H9 (cell line): ENCODE results near the gene AIF1. TPM values are rescaled to one million over a fixed set of nuclear protein-coding genes. Genes with fewer than 3 reads are reported as not detected.
A peak's percentile ranks its signal among the peaks of the same experiment; 100 is the strongest.

Experiments
- DNase-seq: peaks from one replicate; pipeline ENCODE4 v3.0.0-alpha.2; 2017
- H2AFZ ChIP-seq: one replicate; pipeline ENCODE4 v1.6.1; 2013; ENCODE audit warnings: mild to moderate bottlenecking, low read length, control low read depth, moderate library complexity
- H2AK5ac ChIP-seq: 2 replicates; pipeline ENCODE4 v1.6.1; 2013; ENCODE audit warnings: low read length, control low read depth, mixed read lengths; ENCODE audit not compliant: insufficient read length
- H2BK120ac ChIP-seq: one replicate; pipeline ENCODE4 v1.6.1; 2013; ENCODE audit warnings: low read depth, mild to moderate bottlenecking, low read length, control low read depth, inconsistent platforms; ENCODE audit not compliant: poor library complexity, severe bottlenecking
- H2BK12ac ChIP-seq: 2 replicates; pipeline ENCODE4 v1.6.1; 2013; ENCODE audit warnings: low read length, control low read depth, mixed read lengths, low read depth; ENCODE audit not compliant: insufficient read length
- H2BK15ac ChIP-seq: 2 replicates; pipeline ENCODE4 v1.6.1; 2013; ENCODE audit warnings: low read depth, low read length, control low read depth
- H2BK20ac ChIP-seq: one replicate; pipeline ENCODE4 v1.6.1; 2013; ENCODE audit warnings: low read depth, mild to moderate bottlenecking, low read length, control low read depth, inconsistent platforms; ENCODE audit not compliant: poor library complexity, severe bottlenecking
- H2BK5ac ChIP-seq: 2 replicates; pipeline ENCODE4 v1.6.1; 2013; ENCODE audit warnings: low read length, control low read depth, mixed read lengths; ENCODE audit not compliant: insufficient read length
- H3K14ac ChIP-seq: 2 replicates; pipeline ENCODE4 v1.6.1; 2013; ENCODE audit warnings: low read length, control low read depth; ENCODE audit not compliant: insufficient read depth
- H3K18ac ChIP-seq: 2 replicates; pipeline ENCODE4 v1.6.1; 2013; ENCODE audit warnings: low read depth, mild to moderate bottlenecking, mixed read lengths, low read length, control low read depth; ENCODE audit not compliant: insufficient read length
- H3K23ac ChIP-seq: 2 replicates; pipeline ENCODE4 v1.6.1; 2013; ENCODE audit warnings: low read length, control low read depth, mixed read lengths, low read depth; ENCODE audit not compliant: insufficient read length
- H3K23me2 ChIP-seq: 2 replicates; pipeline ENCODE4 v1.6.1; 2013; ENCODE audit warnings: low read depth, mild to moderate bottlenecking, mixed read lengths, low read length, control low read depth; ENCODE audit not compliant: insufficient read length, poor library complexity, severe bottlenecking
- H3K27ac ChIP-seq: 2 replicates; pipeline ENCODE4 v1.5.1; 2013; ENCODE audit warnings: low read length, control low read depth, mixed read lengths, low read depth; ENCODE audit not compliant: insufficient read length
- H3K27me3 ChIP-seq: 2 replicates; pipeline ENCODE4 v1.6.1; 2013; ENCODE audit warnings: low read length, control low read depth, inconsistent platforms; ENCODE audit not compliant: insufficient read depth
- H3K4ac ChIP-seq: 2 replicates; pipeline ENCODE4 v1.6.1; 2013; ENCODE audit warnings: low read depth, mild to moderate bottlenecking, control low read depth, inconsistent platforms, low read length, moderate library complexity
- H3K4me1 ChIP-seq: 2 replicates; pipeline ENCODE4 v1.6.1; 2013; ENCODE audit warnings: low read length, control low read depth, inconsistent platforms; ENCODE audit not compliant: insufficient read depth
- H3K4me2 ChIP-seq: 2 replicates; pipeline ENCODE4 v1.6.1; 2013; ENCODE audit warnings: low read length, control low read depth, mixed read lengths; ENCODE audit not compliant: insufficient read length, insufficient read depth
- H3K56ac ChIP-seq: 2 replicates; pipeline ENCODE4 v1.6.1; 2013; ENCODE audit warnings: low read depth, mild to moderate bottlenecking, mixed read lengths, low read length, control low read depth; ENCODE audit not compliant: insufficient read length
- H3K79me1 ChIP-seq: 2 replicates; pipeline ENCODE4 v1.6.1; 2013; ENCODE audit warnings: low read depth, mild to moderate bottlenecking, moderate library complexity, low read length, control low read depth, inconsistent platforms; ENCODE audit not compliant: insufficient read depth, poor library complexity, severe bottlenecking
- H3K79me2 ChIP-seq: 2 replicates; pipeline ENCODE4 v1.6.1; 2013; ENCODE audit warnings: low read length, control low read depth, inconsistent platforms; ENCODE audit not compliant: insufficient read depth
- H3K9ac ChIP-seq: 2 replicates; pipeline ENCODE4 v1.6.1; 2013; ENCODE audit warnings: low read length, control low read depth, mixed read lengths; ENCODE audit not compliant: insufficient read length; ENCODE audit errors: extremely low read depth
- H3K9me3 ChIP-seq: one replicate; pipeline ENCODE4 v1.6.1; 2013; ENCODE audit warnings: low read depth, low read length, inconsistent platforms; ENCODE audit not compliant: control insufficient read depth
- H3T11ph ChIP-seq: one replicate; pipeline ENCODE4 v1.6.1; 2013; ENCODE audit warnings: mild to moderate bottlenecking, low read length, control low read depth, inconsistent platforms
- H4K20me1 ChIP-seq: one replicate; pipeline ENCODE4 v1.6.1; 2013; ENCODE audit not compliant: control insufficient read depth, insufficient read length, insufficient read depth
- H4K5ac ChIP-seq: 2 replicates; pipeline ENCODE4 v1.6.1; 2013; ENCODE audit warnings: low read depth, mild to moderate bottlenecking, mixed read lengths, low read length, control low read depth; ENCODE audit not compliant: insufficient read length
- H4K8ac ChIP-seq: replicated peaks from 2 replicates; pipeline ENCODE4 v1.6.1; 2013; ENCODE audit warnings: low read length, control low read depth, mixed read lengths, low read depth; ENCODE audit not compliant: insufficient read length
- H4K91ac ChIP-seq: 2 replicates; pipeline ENCODE4 v1.6.1; 2013; ENCODE audit warnings: low read depth, mild to moderate bottlenecking, moderate library complexity, mixed read lengths, low read length, control low read depth; ENCODE audit not compliant: insufficient read length
- H3K27ac Mint-ChIP-seq, 3 experiments: 2 replicates in 2 of 3; 3 replicates in 1 of 3; pipeline ENCODE4 v1.8.0; 2020 to 2021; ENCODE audit warnings: mixed read lengths in 3 of 3, mild to moderate bottlenecking in 1 of 3, moderate library complexity in 1 of 3
- H3K27me3 Mint-ChIP-seq: 2 replicates; pipeline ENCODE4 v1.8.0; 2021; ENCODE audit warnings: low read depth, mild to moderate bottlenecking, moderate library complexity, mixed read lengths
- H3K36me3 Mint-ChIP-seq, 3 experiments: 2 replicates in 2 of 3; 3 replicates in 1 of 3; pipeline ENCODE4 v1.8.0; 2020 to 2021; ENCODE audit warnings: low read depth in 3 of 3, mixed read lengths in 3 of 3; ENCODE audit not compliant: insufficient read depth in 1 of 3
- H3K4me1 Mint-ChIP-seq, 2 experiments: 2 replicates each; pipeline ENCODE4 v1.8.0; 2020; ENCODE audit warnings: mixed read lengths in 2 of 2
- H3K4me3 Mint-ChIP-seq, 2 experiments: 2 replicates in 1 of 2; 3 replicates in 1 of 2; pipeline ENCODE4 v1.8.0; 2020 to 2021; ENCODE audit warnings: mild to moderate bottlenecking in 2 of 2, mixed read lengths in 2 of 2, moderate library complexity in 1 of 2
- H3K9me3 Mint-ChIP-seq, 2 experiments: 2 replicates in 1 of 2; 3 replicates in 1 of 2; pipeline ENCODE4 v1.8.0; 2020; ENCODE audit warnings: mild to moderate bottlenecking in 2 of 2, mixed read lengths in 2 of 2, moderate library complexity in 1 of 2
- WGBS: extraction: QIAGEN DNeasy Blood & Tissue Kit; methylation state at CpG from one replicate; pipeline ENCODE4 v1.1.7; 2013; ENCODE audit warnings: missing lambda C conversion rate, low lambda C conversion rate, mixed read lengths; ENCODE audit not compliant: insufficient read length; ENCODE audit errors: extremely low coverage; 5-methylcytosine and 5-hydroxymethylcytosine counted together
- total RNA-seq: library from RNA; stranded (reverse); gene quantifications from 2 replicates; pipeline ENCODE4 v1.2.1, GENCODE V29; 2021
- TF ChIP-seq, protein P1 (sequence below): fragments of 200-600 bp; sonication (generic); conservative IDR thresholded peaks from 3 replicates; pipeline ENCODE4 v1.8.0; 2021; ENCODE audit warnings: antibody characterized with exemption, mild to moderate bottlenecking

AIF1 gene
- total RNA-seq, 1 experiment from 2014 or later, result 4.2 TPM

DNA sequence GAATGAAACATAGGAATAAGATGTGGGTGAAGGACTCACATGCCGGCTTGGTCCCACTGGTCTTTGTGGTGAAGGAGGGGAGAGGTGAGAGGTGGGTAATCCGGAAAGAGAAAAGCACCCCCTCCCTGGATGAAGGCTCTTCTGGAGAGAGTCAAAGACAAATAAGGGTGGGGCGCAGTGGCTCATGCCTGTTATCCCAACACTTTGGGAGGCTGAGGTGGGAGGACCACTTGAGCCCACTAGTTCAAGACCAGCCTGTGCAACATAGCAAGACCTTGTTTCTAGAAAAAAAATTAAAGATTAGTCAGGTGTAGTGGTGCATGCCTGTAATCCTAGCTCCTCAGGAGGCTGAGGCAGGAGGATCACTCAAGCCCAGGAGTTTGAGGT is 35.9 kb upstream of the AIF1 start:
- Histone ChIP-seq H3K4me1 (peaks cover 2% of the 10 kb centered on the region; the same call in 1 of the 2 replicates), H4K8ac (no peak overlapping the region), H3K4me2 (no peak overlapping the region), H3K9ac (no peak overlapping the region), H2BK15ac (no peak overlapping the region), H2AK5ac (no peak overlapping the region), H2AFZ (no peak overlapping the region), H3K9me3 (no peaks in the 10 kb centered on the region), H3K23ac (no peak overlapping the region), H3K4ac (no peak overlapping the region), H3K18ac (no peak overlapping the region), H2BK12ac (no peak overlapping the region), H4K20me1 (no peaks in the 10 kb centered on the region), H3K27ac (no peak overlapping the region), H2BK5ac (no peak overlapping the region), H3K79me2 (no peaks in the 10 kb centered on the region), H2BK120ac (no peak overlapping the region), H3K56ac (no peak overlapping the region), H3K79me1 (no peaks in the 10 kb centered on the region), H3K27me3 (no peaks in the 10 kb centered on the region), H3K23me2 (peaks cover 11% of the 10 kb centered on the region), H4K91ac (no peak overlapping the region), H2BK20ac (no peak overlapping the region), H3K14ac (no peak overlapping the region), H3T11ph (no peak overlapping the region), H4K5ac (no peak overlapping the region)
- no CpG with 5 or more reads among the region's 3 CpGs for WGBS
- H3K36me3 Mint-ChIP-seq, result no peaks in the 10 kb centered on the region
- peak overlapping the region in 1 of 2 experiments; percentile 31; a peak in 1 of 5 replicates for H3K4me3 Mint-ChIP-seq
- H3K9me3 Mint-ChIP-seq, result no peaks in the 10 kb centered on the region; a peak in 1 of 5 replicates
- no peak overlapping the region; a peak in 1 of 7 replicates for H3K27ac Mint-ChIP-seq
- peaks cover 45% of the 10 kb centered on the region for H3K27me3 Mint-ChIP-seq
- TF ChIP-seq, protein P1, sequence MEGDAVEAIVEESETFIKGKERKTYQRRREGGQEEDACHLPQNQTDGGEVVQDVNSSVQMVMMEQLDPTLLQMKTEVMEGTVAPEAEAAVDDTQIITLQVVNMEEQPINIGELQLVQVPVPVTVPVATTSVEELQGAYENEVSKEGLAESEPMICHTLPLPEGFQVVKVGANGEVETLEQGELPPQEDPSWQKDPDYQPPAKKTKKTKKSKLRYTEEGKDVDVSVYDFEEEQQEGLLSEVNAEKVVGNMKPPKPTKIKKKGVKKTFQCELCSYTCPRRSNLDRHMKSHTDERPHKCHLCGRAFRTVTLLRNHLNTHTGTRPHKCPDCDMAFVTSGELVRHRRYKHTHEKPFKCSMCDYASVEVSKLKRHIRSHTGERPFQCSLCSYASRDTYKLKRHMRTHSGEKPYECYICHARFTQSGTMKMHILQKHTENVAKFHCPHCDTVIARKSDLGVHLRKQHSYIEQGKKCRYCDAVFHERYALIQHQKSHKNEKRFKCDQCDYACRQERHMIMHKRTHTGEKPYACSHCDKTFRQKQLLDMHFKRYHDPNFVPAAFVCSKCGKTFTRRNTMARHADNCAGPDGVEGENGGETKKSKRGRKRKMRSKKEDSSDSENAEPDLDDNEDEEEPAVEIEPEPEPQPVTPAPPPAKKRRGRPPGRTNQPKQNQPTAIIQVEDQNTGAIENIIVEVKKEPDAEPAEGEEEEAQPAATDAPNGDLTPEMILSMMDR, result no peak
- H3K4me1 Mint-ChIP-seq, result peaks cover 32 to 35% of the 10 kb centered on the region in 2 experiments
- no peak for DNase-seq
